Endodermal cell (in vitro differentiated cells): ENCODE data around the gene LRRC36. TPM values are rescaled to one million over a fixed set of nuclear protein-coding genes. Genes with fewer than 3 reads are reported as not detected.

Experiments used
- DNase-seq: peaks from one replicate; pipeline ENCODE4 v3.0.0-alpha.2; 2017
- H3K27ac ChIP-seq: 2 replicates; pipeline ENCODE4 v1.5.1; 2013; ENCODE audit warnings: mild to moderate bottlenecking, low read depth, low read length, moderate library complexity
- H3K27me3 ChIP-seq: 2 replicates; pipeline ENCODE4 v1.6.1; 2013; ENCODE audit warnings: mild to moderate bottlenecking, low read length, moderate library complexity; ENCODE audit not compliant: insufficient read depth, control insufficient read depth, poor library complexity, severe bottlenecking
- H3K36me3 ChIP-seq: 2 replicates; pipeline ENCODE4 v1.7.0; 2013; ENCODE audit warnings: mild to moderate bottlenecking, low read length, moderate library complexity; ENCODE audit not compliant: control insufficient read depth, insufficient read depth
- H3K4me1 ChIP-seq: one replicate; pipeline ENCODE4 v1.7.0; 2013; ENCODE audit warnings: low read length; ENCODE audit not compliant: control insufficient read depth, insufficient read depth
- H3K4me3 ChIP-seq: 2 replicates; pipeline ENCODE4 v1.5.1; 2013; ENCODE audit warnings: mild to moderate bottlenecking, low read length, moderate library complexity
- H3K9ac ChIP-seq: 2 replicates; pipeline ENCODE4 v1.6.1; 2013; ENCODE audit warnings: mild to moderate bottlenecking, low read length, moderate library complexity; ENCODE audit not compliant: poor library complexity, severe bottlenecking; ENCODE audit errors: extremely low read depth
- H3K9me3 ChIP-seq: 2 replicates; pipeline ENCODE4 v1.6.1; 2013; ENCODE audit warnings: mild to moderate bottlenecking, low read length, moderate library complexity; ENCODE audit not compliant: control insufficient read depth
- H3K27ac Mint-ChIP-seq: 2 replicates; pipeline ENCODE4 v1.8.0; 2020; ENCODE audit warnings: mixed read lengths
- H3K27me3 Mint-ChIP-seq: 2 replicates; pipeline ENCODE4 v1.8.0; 2021; ENCODE audit warnings: mild to moderate bottlenecking, mixed read lengths; ENCODE audit not compliant: insufficient read depth
- H3K36me3 Mint-ChIP-seq: 2 replicates; pipeline ENCODE4 v1.8.0; 2020; ENCODE audit warnings: low read depth, mixed read lengths
- H3K4me1 Mint-ChIP-seq: 2 replicates; pipeline ENCODE4 v1.8.0; 2020; ENCODE audit warnings: mixed read lengths
- H3K4me3 Mint-ChIP-seq: 2 replicates; pipeline ENCODE4 v1.8.0; 2020; ENCODE audit warnings: mild to moderate bottlenecking, moderate library complexity, mixed read lengths
- H3K9me3 Mint-ChIP-seq: 2 replicates; pipeline ENCODE4 v1.8.0; 2020; ENCODE audit warnings: mild to moderate bottlenecking, mixed read lengths
- CTCF ChIP-seq: fragments of 200-600 bp; sonication (generic); conservative IDR thresholded peaks from 2 replicates; pipeline ENCODE4 v1.5.0; 2021; ENCODE audit warnings: antibody characterized with exemption, mild to moderate bottlenecking
- WGBS, 2 experiments: methylation state at CpG; one replicate each; pipeline versions ENCODE4 v1.1.5 to v1.1.7; 2013; ENCODE audit warnings: missing lambda C conversion rate in 2 of 2, mixed read lengths in 1 of 2; ENCODE audit not compliant: insufficient coverage in 1 of 2, insufficient read length in 1 of 2; 5-methylcytosine and 5-hydroxymethylcytosine counted together
- total RNA-seq, 2 donors: library from RNA; stranded (reverse); fragmentation: NEBNext Ultra II Directional in 1 of 2; extraction: Animal tissue kit (Norgen Biotek cat#: 25700) in 1 of 2; gene quantifications; 2 replicates in 1 of 2; 3 replicates in 1 of 2; pipeline ENCODE4 v1.2.1, GENCODE V29; 2021

The LRRC36 gene
- total RNA-seq, 2 donors from 2014 or later: 0.73 TPM; not detected in 1

GRCh38 chr16:67399218-67399733 is 72.7 kb downstream of the LRRC36 start:
- H3K9ac ChIP-seq: no peak overlapping the region
- DNase-seq: peak; percentile 92
- H3K36me3 ChIP-seq: no peaks in the 10 kb centered on the region
- no peak overlapping the region for H3K27ac ChIP-seq
- WGBS, 2 experiments: 39 to 79% methylated on average over 12 to 42 of the region's 42 CpGs
- H3K27me3 ChIP-seq: peaks cover 18% of the 10 kb centered on the region
- no peak overlapping the region for H3K27ac Mint-ChIP-seq
- no peak overlapping the region for H3K4me3 Mint-ChIP-seq
- peaks cover 50% of the 10 kb centered on the region for H3K27me3 Mint-ChIP-seq
- H3K4me3 ChIP-seq: no peak overlapping the region
- no peaks in the 10 kb centered on the region for H3K36me3 Mint-ChIP-seq
- no peaks in the 10 kb centered on the region for H3K9me3 ChIP-seq
- no peaks in the 10 kb centered on the region for H3K9me3 Mint-ChIP-seq
- peaks cover 3% of the 10 kb centered on the region for H3K4me1 Mint-ChIP-seq
- peak; percentile 96 for TF ChIP-seq CTCF
- H3K4me1 ChIP-seq: peaks cover 8% of the 10 kb centered on the region

- H3K27me3 Mint-ChIP-seq: peaks cover 45% of the 10 kb centered on the region
- peaks cover 10% of the 10 kb centered on the region for H3K27me3 ChIP-seq
- no peak overlapping the region for H3K9ac ChIP-seq
- H3K4me3 ChIP-seq: no peak overlapping the region
- H3K27ac Mint-ChIP-seq: no peak overlapping the region
- H3K36me3 ChIP-seq: no peaks in the 10 kb centered on the region
- H3K4me1 ChIP-seq: peaks cover 8% of the 10 kb centered on the region
- H3K4me3 Mint-ChIP-seq: no peak overlapping the region
- H3K9me3 ChIP-seq: no peaks in the 10 kb centered on the region
- H3K27ac ChIP-seq: no peak overlapping the region
- H3K9me3 Mint-ChIP-seq: no peaks in the 10 kb centered on the region
- peak; percentile 63 for TF ChIP-seq CTCF
- 85 to 86% methylated on average over 9 to 19 of the region's 19 CpGs for WGBS, 2 experiments
- no peaks in the 10 kb centered on the region for H3K36me3 Mint-ChIP-seq
- peaks cover 3% of the 10 kb centered on the region for H3K4me1 Mint-ChIP-seq
- no peak for DNase-seq
Observed at GRCh38 chr16:67399749-67400704, 73.4 kb downstream of the LRRC36 start.

- DNase-seq: no peak
- Mint-ChIP-seq H3K36me3 (no peaks in the 10 kb centered on the region), H3K27me3 (peaks cover 36% of the 10 kb centered on the region), H3K4me3 (no peak overlapping the region), H3K4me1 (peaks cover 3% of the 10 kb centered on the region), H3K27ac (no peak overlapping the region), H3K9me3 (no peaks in the 10 kb centered on the region)
- Histone ChIP-seq H3K4me1 (peaks cover 8% of the 10 kb centered on the region), H3K27me3 (peaks cover 1% of the 10 kb centered on the region), H3K9ac (no peak overlapping the region), H3K4me3 (no peak overlapping the region), H3K27ac (no peak overlapping the region), H3K36me3 (no peaks in the 10 kb centered on the region), H3K9me3 (no peaks in the 10 kb centered on the region)
- 93% methylated on average over 10 to 14 of the region's 14 CpGs for WGBS, 2 experiments
- TF ChIP-seq CTCF: no peak
Observed at GRCh38 chr16:67400901-67401300, 74.3 kb downstream of the LRRC36 start.
